Endodermal cell (in vitro differentiated cells): ENCODE data around the gene NCKAP5. TPM values are rescaled to one million over a fixed set of nuclear protein-coding genes. Genes with fewer than 3 reads are reported as not detected.

Experiments
- DNase-seq: peaks from one replicate; pipeline ENCODE4 v3.0.0-alpha.2; 2017
- H3K27ac ChIP-seq: 2 replicates; pipeline ENCODE4 v1.5.1; 2013; ENCODE audit warnings: mild to moderate bottlenecking, low read depth, low read length, moderate library complexity
- H3K27me3 ChIP-seq: 2 replicates; pipeline ENCODE4 v1.6.1; 2013; ENCODE audit warnings: mild to moderate bottlenecking, low read length, moderate library complexity; ENCODE audit not compliant: insufficient read depth, control insufficient read depth, poor library complexity, severe bottlenecking
- H3K36me3 ChIP-seq: 2 replicates; pipeline ENCODE4 v1.7.0; 2013; ENCODE audit warnings: mild to moderate bottlenecking, low read length, moderate library complexity; ENCODE audit not compliant: control insufficient read depth, insufficient read depth
- H3K4me1 ChIP-seq: one replicate; pipeline ENCODE4 v1.7.0; 2013; ENCODE audit warnings: low read length; ENCODE audit not compliant: control insufficient read depth, insufficient read depth
- H3K4me3 ChIP-seq: 2 replicates; pipeline ENCODE4 v1.5.1; 2013; ENCODE audit warnings: mild to moderate bottlenecking, low read length, moderate library complexity
- H3K9ac ChIP-seq: 2 replicates; pipeline ENCODE4 v1.6.1; 2013; ENCODE audit warnings: mild to moderate bottlenecking, low read length, moderate library complexity; ENCODE audit not compliant: poor library complexity, severe bottlenecking; ENCODE audit errors: extremely low read depth
- H3K9me3 ChIP-seq: 2 replicates; pipeline ENCODE4 v1.6.1; 2013; ENCODE audit warnings: mild to moderate bottlenecking, low read length, moderate library complexity; ENCODE audit not compliant: control insufficient read depth
- H3K27ac Mint-ChIP-seq: 2 replicates; pipeline ENCODE4 v1.8.0; 2020; ENCODE audit warnings: mixed read lengths
- H3K27me3 Mint-ChIP-seq: 2 replicates; pipeline ENCODE4 v1.8.0; 2021; ENCODE audit warnings: mild to moderate bottlenecking, mixed read lengths; ENCODE audit not compliant: insufficient read depth
- H3K36me3 Mint-ChIP-seq: 2 replicates; pipeline ENCODE4 v1.8.0; 2020; ENCODE audit warnings: low read depth, mixed read lengths
- H3K4me1 Mint-ChIP-seq: 2 replicates; pipeline ENCODE4 v1.8.0; 2020; ENCODE audit warnings: mixed read lengths
- H3K4me3 Mint-ChIP-seq: 2 replicates; pipeline ENCODE4 v1.8.0; 2020; ENCODE audit warnings: mild to moderate bottlenecking, moderate library complexity, mixed read lengths
- H3K9me3 Mint-ChIP-seq: 2 replicates; pipeline ENCODE4 v1.8.0; 2020; ENCODE audit warnings: mild to moderate bottlenecking, mixed read lengths
- WGBS, 2 experiments: methylation state at CpG; one replicate each; pipeline versions ENCODE4 v1.1.5 to v1.1.7; 2013; ENCODE audit warnings: missing lambda C conversion rate in 2 of 2, mixed read lengths in 1 of 2; ENCODE audit not compliant: insufficient coverage in 1 of 2, insufficient read length in 1 of 2; 5-methylcytosine and 5-hydroxymethylcytosine counted together
- total RNA-seq, 2 donors: library from RNA; stranded (reverse); fragmentation: NEBNext Ultra II Directional in 1 of 2; extraction: Animal tissue kit (Norgen Biotek cat#: 25700) in 1 of 2; gene quantifications; 2 replicates in 1 of 2; 3 replicates in 1 of 2; pipeline ENCODE4 v1.2.1, GENCODE V29; 2021
- TF ChIP-seq, protein P1 (sequence below): fragments of 200-600 bp; sonication (generic); conservative IDR thresholded peaks from 2 replicates; pipeline ENCODE4 v1.5.0; 2021; ENCODE audit warnings: antibody characterized with exemption, mild to moderate bottlenecking

The NCKAP5 gene
- total RNA-seq, 2 donors from 2014 or later, result 0.58 to 0.92 TPM

DNA sequence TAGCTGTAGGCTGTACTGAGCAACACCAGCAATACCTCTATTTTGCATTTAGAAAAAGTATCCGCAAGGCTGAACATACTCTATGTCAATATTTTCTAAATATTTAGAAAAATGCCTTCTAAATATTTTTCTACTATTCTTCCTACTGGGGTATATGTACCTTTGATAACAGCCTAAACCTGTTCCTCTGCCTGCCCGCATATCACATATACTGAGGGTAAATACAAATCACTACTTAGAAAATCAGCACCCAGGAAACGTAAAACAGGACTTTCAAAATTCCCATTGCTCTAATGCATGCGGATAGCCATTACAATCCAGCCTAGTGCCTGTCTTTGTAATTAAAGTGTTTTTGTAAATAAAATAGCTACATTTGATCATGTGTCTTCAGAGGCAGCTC is 56.1 kb downstream of the NCKAP5 start:
- Histone ChIP-seq H3K36me3 (no peaks in the 10 kb centered on the region), H3K4me1 (no peaks in the 10 kb centered on the region), H3K27ac (no peak overlapping the region), H3K9ac (no peak overlapping the region), H3K27me3 (peaks cover 10% of the 10 kb centered on the region), H3K4me3 (no peak overlapping the region), H3K9me3 (no peaks in the 10 kb centered on the region)
- H3K4me1 Mint-ChIP-seq, result no peaks in the 10 kb centered on the region
- no peaks in the 10 kb centered on the region for H3K36me3 Mint-ChIP-seq
- DNase-seq, result no peak
- H3K9me3 Mint-ChIP-seq, result no peaks in the 10 kb centered on the region
- TF ChIP-seq, protein P1, sequence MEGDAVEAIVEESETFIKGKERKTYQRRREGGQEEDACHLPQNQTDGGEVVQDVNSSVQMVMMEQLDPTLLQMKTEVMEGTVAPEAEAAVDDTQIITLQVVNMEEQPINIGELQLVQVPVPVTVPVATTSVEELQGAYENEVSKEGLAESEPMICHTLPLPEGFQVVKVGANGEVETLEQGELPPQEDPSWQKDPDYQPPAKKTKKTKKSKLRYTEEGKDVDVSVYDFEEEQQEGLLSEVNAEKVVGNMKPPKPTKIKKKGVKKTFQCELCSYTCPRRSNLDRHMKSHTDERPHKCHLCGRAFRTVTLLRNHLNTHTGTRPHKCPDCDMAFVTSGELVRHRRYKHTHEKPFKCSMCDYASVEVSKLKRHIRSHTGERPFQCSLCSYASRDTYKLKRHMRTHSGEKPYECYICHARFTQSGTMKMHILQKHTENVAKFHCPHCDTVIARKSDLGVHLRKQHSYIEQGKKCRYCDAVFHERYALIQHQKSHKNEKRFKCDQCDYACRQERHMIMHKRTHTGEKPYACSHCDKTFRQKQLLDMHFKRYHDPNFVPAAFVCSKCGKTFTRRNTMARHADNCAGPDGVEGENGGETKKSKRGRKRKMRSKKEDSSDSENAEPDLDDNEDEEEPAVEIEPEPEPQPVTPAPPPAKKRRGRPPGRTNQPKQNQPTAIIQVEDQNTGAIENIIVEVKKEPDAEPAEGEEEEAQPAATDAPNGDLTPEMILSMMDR, result no peak
- WGBS, 2 experiments, result 89 to 90% methylated on average over 2 to 4 of the region's 4 CpGs
- no peak overlapping the region for H3K27ac Mint-ChIP-seq
- no peak overlapping the region for H3K4me3 Mint-ChIP-seq
- H3K27me3 Mint-ChIP-seq, result peaks cover 10% of the 10 kb centered on the region

DNA sequence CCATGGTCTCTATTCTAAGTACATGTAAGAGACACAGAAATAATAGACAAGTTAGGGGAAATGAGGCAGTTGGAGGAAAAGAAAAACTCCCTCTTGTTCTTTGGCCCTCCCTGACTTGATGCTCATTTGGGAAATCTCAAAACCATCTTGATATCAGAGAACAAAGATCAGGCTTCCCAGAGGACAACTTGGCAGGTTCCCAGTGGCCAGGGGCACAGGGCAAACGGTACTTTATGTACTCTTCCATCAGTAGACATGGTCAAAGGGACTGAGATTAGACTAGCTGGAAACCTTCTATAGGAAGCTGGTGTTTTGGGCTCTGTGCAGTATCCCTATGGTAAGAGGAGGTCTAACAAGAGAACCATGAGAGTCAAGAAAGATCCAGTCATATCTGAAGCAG is 56.6 kb downstream of the NCKAP5 start:
- Histone ChIP-seq H3K27ac (no peak overlapping the region), H3K36me3 (no peaks in the 10 kb centered on the region), H3K9ac (no peak overlapping the region), H3K27me3 (peaks cover 10% of the 10 kb centered on the region), H3K9me3 (no peaks in the 10 kb centered on the region), H3K4me1 (no peaks in the 10 kb centered on the region), H3K4me3 (no peak overlapping the region)
- Mint-ChIP-seq H3K27me3 (peaks cover 10% of the 10 kb centered on the region), H3K9me3 (no peaks in the 10 kb centered on the region), H3K36me3 (no peaks in the 10 kb centered on the region), H3K4me3 (no peak overlapping the region), H3K27ac (no peak overlapping the region), H3K4me1 (no peaks in the 10 kb centered on the region)
- WGBS, 2 experiments, result 34 to 78% methylated on average over 1 of the region's 1 CpG
- TF ChIP-seq, protein P1, result no peak
- DNase-seq, result no peak

DNA sequence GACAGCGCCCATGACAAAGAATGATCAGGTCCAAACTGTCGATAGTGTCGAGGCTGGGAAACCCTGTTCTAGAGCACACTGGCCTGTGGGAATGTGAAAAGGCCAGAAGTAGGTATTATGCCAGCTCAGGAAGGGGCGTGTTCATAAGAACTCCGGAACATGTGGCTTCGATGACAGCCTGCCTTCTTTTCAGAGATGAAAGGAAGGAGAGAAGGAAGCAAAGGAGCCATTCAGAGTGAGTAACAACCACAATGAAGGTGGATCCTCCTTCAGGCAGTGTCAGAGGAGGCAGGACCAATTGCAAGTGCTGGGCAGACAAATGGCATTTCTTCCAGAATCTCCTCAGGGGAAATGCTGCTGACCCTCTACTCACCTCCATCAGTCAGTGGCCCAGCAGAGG is 58.5 kb downstream of the NCKAP5 start:
- H3K4me1 Mint-ChIP-seq, result no peaks in the 10 kb centered on the region
- Histone ChIP-seq H3K36me3 (no peaks in the 10 kb centered on the region), H3K27ac (no peak overlapping the region), H3K27me3 (peaks cover 10% of the 10 kb centered on the region), H3K4me1 (no peaks in the 10 kb centered on the region), H3K9me3 (no peaks in the 10 kb centered on the region), H3K9ac (no peak overlapping the region), H3K4me3 (no peak overlapping the region)
- H3K27me3 Mint-ChIP-seq, result peaks cover 10% of the 10 kb centered on the region
- H3K4me3 Mint-ChIP-seq, result no peak overlapping the region
- TF ChIP-seq, protein P1, result no peak
- H3K36me3 Mint-ChIP-seq, result no peaks in the 10 kb centered on the region
- no peak overlapping the region for H3K27ac Mint-ChIP-seq
- H3K9me3 Mint-ChIP-seq, result no peaks in the 10 kb centered on the region
- DNase-seq, result no peak
- 91 to 92% methylated on average over 6 of the region's 6 CpGs for WGBS, 2 experiments
